ENCODE data around the gene GSPT1. TPM values are rescaled to one million over a fixed set of nuclear protein-coding genes. Genes with fewer than 3 reads are reported as not detected.
"Not testable (repeated sequence)": the region's sequence is repeated elsewhere in the genome, so short reads cannot be mapped to it uniquely, and the experiment has no call there.

Gene GSPT1
- total RNA-seq, 1 experiment from 2014 or later, result 136 TPM

- H3K4me3 ChIP-seq (ENCODE audit: low read depth, low read length), result no peak overlapping the region
- intact Hi-C loops (cut with micrococcal nuclease; ENCODE audit: unreplicated experiment), result no loop called here
- ChIA-PET CTCF (no interaction called here), POLR2A (no interaction called here)
- H3K4me3 Mint-ChIP-seq (ENCODE audit: unreplicated experiment), result no peak overlapping the region
- H3K27me3 Mint-ChIP-seq (ENCODE audit: insufficient read depth, unreplicated experiment), result no peaks in the 10 kb centered on the region
- no peak for DNase-seq
- no TSS peak for BruUV-seq (replicated peaks)
- no peaks in the 10 kb centered on the region for H3K4me1 Mint-ChIP-seq (ENCODE audit: low read depth, unreplicated experiment)
- no peaks in the 10 kb centered on the region for H3K4me1 ChIP-seq
- H3K9me3 Mint-ChIP-seq (ENCODE audit: unreplicated experiment), result no peaks in the 10 kb centered on the region
- no peak for TF ChIP-seq CTCF (IDR thresholded peaks at IDR 0.05; ENCODE audit: insufficient read depth in 1 of 2, low read depth in 1 of 2, low read length in 1 of 2, severe bottlenecking in 1 of 2, unreplicated experiment in 1 of 2)
- no peaks in the 10 kb centered on the region for H3K27me3 ChIP-seq (replicated peaks; ENCODE audit: control insufficient read depth, insufficient read depth, low read length)
- H3K9me3 ChIP-seq, result no peaks in the 10 kb centered on the region
- H3K36me3 Mint-ChIP-seq (ENCODE audit: insufficient read depth, unreplicated experiment), result no peaks in the 10 kb centered on the region
- H3K27ac Mint-ChIP-seq (ENCODE audit: unreplicated experiment), result no peak overlapping the region
- no peaks in the 10 kb centered on the region for H3K36me3 ChIP-seq (ENCODE audit: control insufficient read depth, insufficient read depth, low read length)
Observed at GRCh38 chr16:11956558-11956957, 40.8 kb upstream of the GSPT1 start.

- Mint-ChIP-seq H3K27ac (ENCODE audit: unreplicated experiment) (no peak overlapping the region), H3K4me1 (ENCODE audit: low read depth, unreplicated experiment) (no peaks in the 10 kb centered on the region), H3K4me3 (ENCODE audit: unreplicated experiment) (no peak overlapping the region), H3K27me3 (ENCODE audit: insufficient read depth, unreplicated experiment) (no peaks in the 10 kb centered on the region), H3K9me3 (ENCODE audit: unreplicated experiment) (no peaks in the 10 kb centered on the region), H3K36me3 (ENCODE audit: insufficient read depth, unreplicated experiment) (no peaks in the 10 kb centered on the region)
- Histone ChIP-seq H3K36me3 (ENCODE audit: control insufficient read depth, insufficient read depth, low read length) (no peaks in the 10 kb centered on the region), H3K27me3 (replicated peaks; ENCODE audit: control insufficient read depth, insufficient read depth, low read length) (no peaks in the 10 kb centered on the region), H3K4me1 (no peaks in the 10 kb centered on the region), H3K9me3 (no peaks in the 10 kb centered on the region), H3K4me3 (ENCODE audit: low read depth, low read length) (no peak overlapping the region)
- intact Hi-C loops (cut with micrococcal nuclease; ENCODE audit: unreplicated experiment), result no loop called here
- ChIA-PET POLR2A (no interaction called here), CTCF (no interaction called here)
- TF ChIP-seq CTCF (IDR thresholded peaks at IDR 0.05; ENCODE audit: insufficient read depth in 1 of 2, low read depth in 1 of 2, low read length in 1 of 2, severe bottlenecking in 1 of 2, unreplicated experiment in 1 of 2), result no peak
- no TSS peak for BruUV-seq (replicated peaks)
- DNase-seq, result no peak
Observed at GRCh38 chr16:11955713-11956123, 40.0 kb upstream of the GSPT1 start.

GRCh38 chr16:11953576-11953975, 37.8 kb upstream of the GSPT1 start:
- H3K9me3 ChIP-seq; H3K4me3 ChIP-seq (ENCODE audit: low read depth, low read length); intact Hi-C loops (cut with micrococcal nuclease; ENCODE audit: unreplicated experiment); H3K27ac Mint-ChIP-seq (ENCODE audit: unreplicated experiment); DNase-seq; H3K9me3 Mint-ChIP-seq (ENCODE audit: unreplicated experiment); H3K27me3 Mint-ChIP-seq (ENCODE audit: insufficient read depth, unreplicated experiment); H3K36me3 Mint-ChIP-seq (ENCODE audit: insufficient read depth, unreplicated experiment); H3K4me1 Mint-ChIP-seq (ENCODE audit: low read depth, unreplicated experiment); H3K4me3 Mint-ChIP-seq (ENCODE audit: unreplicated experiment); BruUV-seq (replicated peaks); H3K4me1 ChIP-seq; H3K36me3 ChIP-seq (ENCODE audit: control insufficient read depth, insufficient read depth, low read length); POLR2A ChIA-PET; H3K27me3 ChIP-seq (replicated peaks; ENCODE audit: control insufficient read depth, insufficient read depth, low read length): not testable (repeated sequence)
- CTCF ChIA-PET, result interaction anchor here (0.6 kb wide), 1 partner anchor 1332 kb away, joined by 3 read pairs; no protein-coding TSS in a partner anchor

- no peaks in the 10 kb centered on the region for H3K27me3 Mint-ChIP-seq (ENCODE audit: insufficient read depth, unreplicated experiment)
- H3K4me3 Mint-ChIP-seq (ENCODE audit: unreplicated experiment), result no peak overlapping the region
- ChIA-PET CTCF (no interaction called here), POLR2A (no interaction called here)
- Histone ChIP-seq H3K4me3 (ENCODE audit: low read depth, low read length) (no peak overlapping the region), H3K4me1 (no peaks in the 10 kb centered on the region), H3K27me3 (replicated peaks; ENCODE audit: control insufficient read depth, insufficient read depth, low read length) (no peaks in the 10 kb centered on the region), H3K36me3 (ENCODE audit: control insufficient read depth, insufficient read depth, low read length) (no peaks in the 10 kb centered on the region), H3K9me3 (no peaks in the 10 kb centered on the region)
- H3K27ac Mint-ChIP-seq (ENCODE audit: unreplicated experiment), result no peak overlapping the region
- no peak for DNase-seq
- no peaks in the 10 kb centered on the region for H3K9me3 Mint-ChIP-seq (ENCODE audit: unreplicated experiment)
- no TSS peak for BruUV-seq (replicated peaks)
- intact Hi-C loops (cut with micrococcal nuclease; ENCODE audit: unreplicated experiment), result no loop called here
- no peaks in the 10 kb centered on the region for H3K36me3 Mint-ChIP-seq (ENCODE audit: insufficient read depth, unreplicated experiment)
- H3K4me1 Mint-ChIP-seq (ENCODE audit: low read depth, unreplicated experiment), result no peaks in the 10 kb centered on the region
- no peak for TF ChIP-seq CTCF (IDR thresholded peaks at IDR 0.05; ENCODE audit: insufficient read depth in 1 of 2, low read depth in 1 of 2, low read length in 1 of 2, severe bottlenecking in 1 of 2, unreplicated experiment in 1 of 2)
Observed at GRCh38 chr16:11950388-11950787, 34.6 kb upstream of the GSPT1 start.

Measured in Caco-2 (cell line).